ENCODE results near the gene AKAP17A.

Gene AKAP17A

GRCh38 chrX:1598876-1599790, 7.7 kb downstream of the AKAP17A start:
- no peak for TF ChIP-seq POLR2AphosphoS5 (IDR thresholded peaks at IDR 0.05; ENCODE audit: low read depth, low read length)
- TF ChIP-seq SIN3A (IDR thresholded peaks at IDR 0.05; ENCODE audit: borderline replicate concordance, insufficient read depth, low read length): no peak
- no peak for TF ChIP-seq FOXP2 (optimal IDR thresholded peaks at IDR 0.05; ENCODE audit: borderline replicate concordance, extremely low read depth, extremely low read length, insufficient read depth)
- TF ChIP-seq, protein P1, sequence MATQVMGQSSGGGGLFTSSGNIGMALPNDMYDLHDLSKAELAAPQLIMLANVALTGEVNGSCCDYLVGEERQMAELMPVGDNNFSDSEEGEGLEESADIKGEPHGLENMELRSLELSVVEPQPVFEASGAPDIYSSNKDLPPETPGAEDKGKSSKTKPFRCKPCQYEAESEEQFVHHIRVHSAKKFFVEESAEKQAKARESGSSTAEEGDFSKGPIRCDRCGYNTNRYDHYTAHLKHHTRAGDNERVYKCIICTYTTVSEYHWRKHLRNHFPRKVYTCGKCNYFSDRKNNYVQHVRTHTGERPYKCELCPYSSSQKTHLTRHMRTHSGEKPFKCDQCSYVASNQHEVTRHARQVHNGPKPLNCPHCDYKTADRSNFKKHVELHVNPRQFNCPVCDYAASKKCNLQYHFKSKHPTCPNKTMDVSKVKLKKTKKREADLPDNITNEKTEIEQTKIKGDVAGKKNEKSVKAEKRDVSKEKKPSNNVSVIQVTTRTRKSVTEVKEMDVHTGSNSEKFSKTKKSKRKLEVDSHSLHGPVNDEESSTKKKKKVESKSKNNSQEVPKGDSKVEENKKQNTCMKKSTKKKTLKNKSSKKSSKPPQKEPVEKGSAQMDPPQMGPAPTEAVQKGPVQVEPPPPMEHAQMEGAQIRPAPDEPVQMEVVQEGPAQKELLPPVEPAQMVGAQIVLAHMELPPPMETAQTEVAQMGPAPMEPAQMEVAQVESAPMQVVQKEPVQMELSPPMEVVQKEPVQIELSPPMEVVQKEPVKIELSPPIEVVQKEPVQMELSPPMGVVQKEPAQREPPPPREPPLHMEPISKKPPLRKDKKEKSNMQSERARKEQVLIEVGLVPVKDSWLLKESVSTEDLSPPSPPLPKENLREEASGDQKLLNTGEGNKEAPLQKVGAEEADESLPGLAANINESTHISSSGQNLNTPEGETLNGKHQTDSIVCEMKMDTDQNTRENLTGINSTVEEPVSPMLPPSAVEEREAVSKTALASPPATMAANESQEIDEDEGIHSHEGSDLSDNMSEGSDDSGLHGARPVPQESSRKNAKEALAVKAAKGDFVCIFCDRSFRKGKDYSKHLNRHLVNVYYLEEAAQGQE (IDR thresholded peaks at IDR 0.05; ENCODE audit: insufficient read depth in 1 of 2, low read depth in 2 of 2, low read length in 2 of 2): no peak
- TF ChIP-seq TAF1 (IDR thresholded peaks at IDR 0.05; ENCODE audit: borderline replicate concordance, insufficient read depth, low read length): no peak

GRCh38 chrX:1599791-1600405, 8.5 kb downstream of the AKAP17A start:
- no peak for TF ChIP-seq POLR2AphosphoS5 (IDR thresholded peaks at IDR 0.05; ENCODE audit: low read depth, low read length)
- TF ChIP-seq TAF1 (IDR thresholded peaks at IDR 0.05; ENCODE audit: borderline replicate concordance, insufficient read depth, low read length): no peak
- TF ChIP-seq, protein P1 (IDR thresholded peaks at IDR 0.05; ENCODE audit: insufficient read depth in 1 of 2, low read depth in 2 of 2, low read length in 2 of 2): no peak
- TF ChIP-seq FOXP2 (optimal IDR thresholded peaks at IDR 0.05; ENCODE audit: borderline replicate concordance, extremely low read depth, extremely low read length, insufficient read depth): no peak
- no peak for TF ChIP-seq SIN3A (IDR thresholded peaks at IDR 0.05; ENCODE audit: borderline replicate concordance, insufficient read depth, low read length)

DNA sequence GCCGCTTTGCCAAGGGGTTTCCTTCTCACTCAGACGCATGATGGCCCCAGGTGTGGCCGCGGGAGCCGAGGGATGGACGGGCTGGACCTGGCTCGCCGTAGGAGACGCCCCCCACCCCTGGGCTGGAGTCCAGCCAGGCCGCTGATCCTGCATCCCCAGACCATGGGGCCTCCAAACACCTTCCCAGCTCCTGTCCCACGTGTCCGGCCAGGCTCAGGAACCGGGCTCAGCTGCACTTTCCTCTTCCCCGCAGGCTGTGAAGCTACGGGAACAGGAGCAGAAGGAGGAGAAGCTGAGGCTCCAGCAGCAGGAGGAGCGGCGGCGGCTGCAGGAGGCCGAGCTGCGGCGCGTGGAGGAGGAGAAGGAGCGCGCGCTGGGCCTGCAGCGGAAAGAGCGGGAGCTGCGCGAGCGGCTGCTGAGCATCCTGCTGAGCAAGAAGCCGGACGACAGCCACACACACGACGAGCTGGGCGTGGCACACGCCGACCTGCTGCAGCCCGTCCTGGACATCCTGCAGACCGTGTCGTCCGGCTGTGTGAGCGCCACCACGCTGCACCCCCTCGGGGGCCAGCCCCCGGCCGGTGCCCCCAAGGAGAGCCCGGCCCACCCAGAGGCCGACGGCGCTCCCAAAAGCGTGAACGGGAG, 9.1 kb downstream of the AKAP17A start:
- TF ChIP-seq POLR2AphosphoS5 (IDR thresholded peaks at IDR 0.05; ENCODE audit: low read depth, low read length): no peak
- TF ChIP-seq, protein P1 (IDR thresholded peaks at IDR 0.05; ENCODE audit: insufficient read depth in 1 of 2, low read depth in 2 of 2, low read length in 2 of 2): no peak
- no peak for TF ChIP-seq SIN3A (IDR thresholded peaks at IDR 0.05; ENCODE audit: borderline replicate concordance, insufficient read depth, low read length)
- no peak for TF ChIP-seq FOXP2 (optimal IDR thresholded peaks at IDR 0.05; ENCODE audit: borderline replicate concordance, extremely low read depth, extremely low read length, insufficient read depth)
- no peak for TF ChIP-seq TAF1 (IDR thresholded peaks at IDR 0.05; ENCODE audit: borderline replicate concordance, insufficient read depth, low read length)

GRCh38 chrX:1601051-1601767, 9.8 kb downstream of the AKAP17A start:
- TF ChIP-seq TAF1 (IDR thresholded peaks at IDR 0.05; ENCODE audit: borderline replicate concordance, insufficient read depth, low read length) (no peak), FOXP2 (optimal IDR thresholded peaks at IDR 0.05; ENCODE audit: borderline replicate concordance, extremely low read depth, extremely low read length, insufficient read depth) (no peak), POLR2AphosphoS5 (IDR thresholded peaks at IDR 0.05; ENCODE audit: low read depth, low read length) (no peak), SIN3A (IDR thresholded peaks at IDR 0.05; ENCODE audit: borderline replicate concordance, insufficient read depth, low read length) (no peak)
- TF ChIP-seq, protein P1 (IDR thresholded peaks at IDR 0.05; ENCODE audit: insufficient read depth in 1 of 2, low read depth in 2 of 2, low read length in 2 of 2): no peak
